KOPT-K1 (cell line): ENCODE results near the gene BICRA.
A peak's percentile ranks its signal among the peaks of the same experiment; 100 is the strongest.
"Not testable (repeated sequence)": the region's sequence is repeated elsewhere in the genome, so short reads cannot be mapped to it uniquely, and the experiment has no call there.

Source experiments
- H3K27ac ChIP-seq: fragments of 200-600 bp; sonication (generic); 2 replicates; pipeline ENCODE4 v1.5.1; 2016; ENCODE audit warnings: antibody characterized with exemption, mild to moderate bottlenecking, low read depth, low read length; ENCODE audit not compliant: poor library complexity, severe bottlenecking
- H3K36me3 ChIP-seq: fragments of 200-600 bp; sonication (generic); 2 replicates; pipeline ENCODE4 v1.5.1; 2017; ENCODE audit warnings: antibody characterized with exemption, mild to moderate bottlenecking, low read length, moderate library complexity; ENCODE audit not compliant: insufficient read depth
- H3K9me3 ChIP-seq: fragments of 200-600 bp; sonication (generic); 2 replicates; pipeline ENCODE4 v1.5.1; 2017; ENCODE audit warnings: antibody characterized with exemption, low read length, mild to moderate bottlenecking; ENCODE audit not compliant: insufficient read depth, poor library complexity, severe bottlenecking

BICRA gene

DNA sequence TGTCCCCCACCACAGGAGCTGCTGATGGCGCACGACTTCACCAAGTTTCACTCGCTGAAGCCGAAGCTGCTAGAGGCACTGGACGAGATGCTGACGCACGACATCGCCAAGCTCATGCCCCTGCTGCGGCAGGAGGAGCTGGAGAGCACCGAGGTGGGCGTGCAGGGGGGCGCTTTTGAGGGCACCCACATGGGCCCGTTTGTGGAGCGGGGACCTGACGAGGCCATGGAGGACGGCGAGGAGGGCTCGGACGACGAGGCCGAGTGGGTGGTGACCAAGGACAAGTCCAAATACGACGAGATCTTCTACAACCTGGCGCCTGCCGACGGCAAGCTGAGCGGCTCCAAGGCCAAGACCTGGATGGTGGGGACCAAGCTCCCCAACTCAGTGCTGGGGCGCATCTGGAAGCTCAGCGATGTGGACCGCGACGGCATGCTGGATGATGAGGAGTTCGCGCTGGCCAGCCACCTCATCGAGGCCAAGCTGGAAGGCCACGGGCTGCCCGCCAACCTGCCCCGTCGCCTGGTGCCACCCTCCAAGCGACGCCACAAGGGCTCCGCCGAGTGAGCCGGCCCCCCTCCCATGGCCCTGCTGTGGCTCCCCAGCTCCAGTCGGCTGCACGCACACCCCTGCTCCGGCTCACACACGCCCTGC is 132.1 kb downstream of the BICRA start:
- no peak overlapping the region for H3K27ac ChIP-seq
- no peaks in the 10 kb centered on the region for H3K9me3 ChIP-seq
- H3K36me3 ChIP-seq, result no peaks in the 10 kb centered on the region

DNA sequence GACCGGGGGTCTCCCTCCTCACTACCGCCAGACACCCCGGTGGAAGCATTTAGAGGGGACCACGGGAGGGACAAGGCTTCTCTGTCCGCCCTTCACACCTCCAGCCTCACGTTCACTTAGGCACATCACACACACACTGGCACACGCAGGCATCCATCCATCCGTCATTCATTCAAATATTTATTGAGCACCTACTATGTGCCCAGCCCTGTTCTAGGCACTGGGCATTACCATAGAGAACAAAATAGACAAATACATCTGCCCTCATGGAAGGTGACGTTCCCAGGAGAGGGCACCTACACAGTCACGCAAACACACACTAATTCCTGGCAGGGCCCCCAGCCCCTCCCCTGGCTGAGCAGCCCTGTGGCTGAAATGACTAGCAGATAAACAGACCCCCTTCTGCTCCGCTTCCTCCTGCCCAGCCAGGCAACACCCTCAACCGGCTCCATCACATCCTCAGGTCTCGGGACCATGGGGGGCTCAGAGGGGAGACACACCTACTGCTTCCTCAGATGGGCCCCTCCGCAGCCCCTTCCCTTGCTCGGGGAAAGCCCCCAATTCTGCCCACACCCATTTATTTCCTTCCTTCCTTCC is 132.7 kb downstream of the BICRA start:
- Histone ChIP-seq H3K9me3 (no peaks in the 10 kb centered on the region), H3K36me3 (peaks cover 2% of the 10 kb centered on the region), H3K27ac (no peak overlapping the region)

DNA sequence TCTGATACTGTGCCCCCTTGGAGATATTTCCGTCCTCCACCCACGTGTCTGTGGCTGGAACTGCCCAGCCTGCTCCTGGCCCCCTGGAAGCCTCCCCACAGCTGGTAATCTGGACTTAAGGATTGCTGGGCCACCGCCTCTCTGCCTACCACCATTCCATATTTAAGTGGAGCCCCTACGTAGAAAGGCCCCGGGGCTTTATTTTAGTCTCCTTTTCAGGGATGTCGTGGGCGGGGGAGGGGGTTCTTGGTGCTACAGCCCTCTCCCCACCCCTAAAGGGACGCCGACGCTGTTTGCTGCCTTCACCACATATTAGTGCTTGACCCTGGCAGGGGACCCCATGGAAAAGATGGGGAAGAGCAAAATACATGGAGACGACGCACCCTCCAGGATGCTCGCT is 133.7 kb downstream of the BICRA start:
- Histone ChIP-seq H3K9me3 (no peaks in the 10 kb centered on the region), H3K27ac (no peak overlapping the region), H3K36me3 (peaks cover 12% of the 10 kb centered on the region)

DNA sequence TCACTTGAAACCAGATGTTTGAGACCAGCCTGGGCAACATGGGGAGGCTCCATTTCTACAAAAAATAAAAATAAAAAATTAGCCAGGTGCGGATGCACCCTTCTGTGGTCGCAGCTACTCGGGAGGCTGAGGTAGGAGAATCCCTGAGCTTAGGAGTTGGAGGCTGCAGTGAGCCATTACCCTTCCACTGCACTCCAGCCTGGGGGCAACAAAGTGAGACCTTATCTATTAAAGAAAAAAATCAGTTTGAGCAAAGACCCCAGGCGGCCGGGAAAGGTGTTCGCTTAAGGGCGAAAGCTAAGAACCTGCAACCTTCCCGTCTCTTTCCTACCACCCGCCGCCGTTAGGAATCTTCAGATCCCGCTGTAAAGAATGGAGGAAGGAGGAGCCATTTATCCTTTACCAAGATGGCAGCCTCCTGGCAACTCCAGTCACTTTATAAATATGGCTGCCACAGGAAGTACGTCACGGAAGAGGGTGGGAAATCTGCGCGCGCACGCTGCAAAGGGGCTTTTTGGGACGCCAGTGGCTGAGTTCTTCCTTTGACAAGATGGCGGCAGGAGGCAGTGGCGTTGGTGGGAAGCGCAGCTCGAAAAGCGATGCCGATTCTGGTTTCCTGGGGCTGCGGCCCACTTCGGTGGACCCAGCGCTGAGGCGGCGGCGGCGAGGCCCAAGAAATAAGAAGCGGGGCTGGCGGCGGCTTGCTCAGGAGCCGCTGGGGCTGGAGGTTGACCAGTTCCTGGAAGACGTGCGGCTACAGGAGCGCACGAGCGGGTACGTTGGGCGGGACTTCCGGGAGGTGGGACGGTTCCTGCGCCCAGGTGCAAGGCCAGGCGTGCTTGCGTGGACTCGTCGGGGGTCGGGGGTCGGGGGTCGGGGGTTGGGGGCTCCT is 136.3 kb downstream of the BICRA start, which contains the start of gene NOP53:
Gene NOP53 (plus strand): TSS at position 537 of the 892 bp plus-strand sequence. CDS start 14 bp downstream, at position 551.
- Histone ChIP-seq H3K9me3 (no peaks in the 10 kb centered on the region), H3K27ac (peak within 1 kb of the TSS; percentile 93), H3K36me3 (peaks cover 36% of the 10 kb centered on the region)

DNA sequence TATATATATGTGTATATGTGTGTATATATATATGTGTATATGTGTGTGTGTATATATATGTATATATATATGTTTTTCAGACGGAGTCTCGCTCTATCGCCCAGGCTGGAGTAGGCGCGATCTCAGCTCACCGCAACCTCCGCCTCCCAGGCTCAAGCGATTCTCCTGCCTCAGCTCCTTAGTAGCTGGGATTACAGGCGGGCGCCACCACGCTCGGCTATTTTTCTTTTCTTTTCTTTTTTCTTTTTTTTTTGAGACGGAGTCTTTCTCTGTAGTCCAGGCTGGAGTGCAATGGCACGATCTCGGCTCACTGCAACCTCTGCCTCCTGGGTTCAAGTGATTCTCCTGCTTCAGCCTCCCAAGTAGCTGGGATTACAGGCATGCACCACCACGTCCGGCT is 137.2 kb downstream of the BICRA start:
- Histone ChIP-seq H3K27ac (peak overlapping the region; percentile 93), H3K36me3 (peaks cover 45% of the 10 kb centered on the region)
- H3K9me3 ChIP-seq, result not testable (repeated sequence)

DNA sequence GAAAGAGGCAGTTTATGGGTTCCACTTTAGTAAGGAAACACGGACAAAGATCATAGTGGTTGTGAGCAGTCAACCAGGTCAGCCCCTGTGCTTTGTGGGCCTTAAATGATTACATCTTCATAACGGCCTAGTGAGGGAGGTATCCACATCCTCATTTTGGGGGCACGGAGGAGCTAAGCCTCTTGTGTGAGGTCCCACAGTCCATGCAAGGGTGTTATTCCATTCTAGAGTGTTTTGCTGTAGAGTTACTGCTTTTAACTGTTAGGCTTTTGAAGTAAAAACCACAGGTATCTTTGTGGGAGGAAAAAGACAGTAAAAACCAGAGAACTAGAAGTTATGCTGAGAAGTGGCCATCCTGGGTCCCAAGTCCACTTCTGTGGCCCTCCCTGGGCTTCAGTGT is 140.4 kb downstream of the BICRA start:
- H3K27ac ChIP-seq, result peak overlapping the region; percentile 98
- peaks cover 75% of the 10 kb centered on the region for H3K36me3 ChIP-seq
- H3K9me3 ChIP-seq, result no peaks in the 10 kb centered on the region

DNA sequence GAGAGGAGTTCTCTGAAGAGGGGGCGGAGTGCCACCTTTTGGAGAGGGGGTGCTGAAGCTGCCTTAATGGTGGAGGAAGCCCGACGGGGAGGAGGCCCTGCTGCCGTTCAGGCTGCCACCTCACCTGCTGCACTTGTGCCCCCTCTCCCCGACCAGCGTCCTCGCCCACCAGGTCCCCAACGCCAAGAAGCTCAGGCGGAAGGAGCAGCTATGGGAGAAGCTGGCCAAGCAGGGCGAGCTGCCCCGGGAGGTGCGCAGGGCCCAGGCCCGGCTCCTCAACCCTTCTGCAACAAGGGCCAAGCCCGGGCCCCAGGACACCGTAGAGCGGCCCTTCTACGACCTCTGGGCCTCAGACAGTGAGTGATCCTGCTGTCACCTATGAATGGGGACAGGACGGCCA is 141.8 kb downstream of the BICRA start:
- H3K9me3 ChIP-seq, result no peaks in the 10 kb centered on the region
- H3K36me3 ChIP-seq, result peaks cover 89% of the 10 kb centered on the region
- peak overlapping the region; percentile 98 for H3K27ac ChIP-seq

DNA sequence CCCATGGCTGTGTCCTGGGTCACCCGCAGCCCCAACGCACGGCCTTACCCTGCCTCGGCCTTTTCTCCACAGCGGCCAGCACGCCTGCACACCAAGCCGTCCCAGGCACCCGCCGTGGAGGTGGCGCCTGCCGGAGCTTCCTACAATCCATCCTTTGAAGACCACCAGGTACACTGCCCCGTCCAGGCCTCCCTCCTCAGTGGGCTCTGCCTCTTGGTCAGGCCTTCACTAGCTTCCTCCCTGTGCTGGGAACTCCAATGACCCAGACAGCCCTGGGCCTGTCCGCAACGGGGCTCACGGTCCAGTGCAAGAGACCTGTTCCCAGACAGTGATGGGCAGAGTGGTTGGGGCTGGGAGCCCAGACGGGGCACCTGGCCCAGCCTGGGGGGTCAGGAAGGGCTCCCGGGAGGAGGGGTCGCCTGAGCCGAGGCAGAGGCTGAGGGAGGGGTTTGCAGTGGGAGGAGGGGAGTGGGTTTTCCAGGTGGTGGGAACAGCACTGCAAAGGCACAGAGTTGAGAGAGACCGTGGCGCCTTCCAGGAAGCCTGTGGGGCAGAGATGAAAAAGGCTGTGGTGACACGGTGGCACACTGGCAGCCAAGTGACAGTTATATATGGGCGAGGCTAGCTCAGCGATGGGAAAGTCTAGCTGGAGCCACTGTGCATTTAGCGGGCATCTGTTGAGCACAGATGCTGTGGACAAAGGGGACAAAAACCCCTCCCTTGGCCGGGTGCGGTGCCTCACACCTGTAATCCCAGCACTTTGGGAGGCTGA is 143.7 kb downstream of the BICRA start:
- peak overlapping the region; percentile 98 for H3K27ac ChIP-seq

More for the DNA sequence above, 143.7 kb downstream of the BICRA start:
- H3K36me3 ChIP-seq, result peaks cover 96% of the 10 kb centered on the region
- no peaks in the 10 kb centered on the region for H3K9me3 ChIP-seq
